HG03095 (cell line): ENCODE measurements around the gene MICAL1.

Experiments used
- ATAC-seq: cut with Tn5 transposase; IDR thresholded peaks from one replicate; pipeline ENCODE4 v1.9.1; 2021; ENCODE audit warnings: moderate library complexity; ENCODE audit not compliant: unreplicated experiment

MICAL1 gene

GRCh38 chr6:109440331-109441068 lies 15.1 kb downstream of the MICAL1 start, which contains the start of the genes PPIL6 and SMPD2:
TSS of gene PPIL6 (minus strand) at chr6:109440628. CDS start at chr6:109440590, 38 bp downstream.
TSS of gene SMPD2 (plus strand) at chr6:109440724. CDS start at chr6:109441122, 398 bp downstream.
- peak; percentile 89 for ATAC-seq

DNA sequence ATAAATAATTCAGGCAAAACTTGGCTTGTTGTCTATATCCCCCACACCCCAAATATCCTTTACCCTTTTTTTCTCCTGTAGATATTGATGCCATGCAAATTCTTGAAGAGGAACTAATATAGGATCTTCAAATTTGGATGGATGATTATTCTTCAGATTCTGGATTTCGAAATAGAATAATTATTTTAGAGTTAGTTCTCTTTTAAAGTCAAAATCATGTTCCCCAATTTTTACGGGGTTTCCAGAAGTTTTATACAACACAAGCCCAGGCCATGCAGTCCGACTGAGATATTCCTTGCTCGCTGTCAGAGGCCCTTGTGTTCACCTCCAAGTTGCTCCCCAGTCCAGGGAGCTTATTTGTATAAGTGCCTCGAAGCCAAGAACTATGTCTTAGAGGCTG lies 19.5 kb downstream of the MICAL1 start:
- no peak for ATAC-seq

GRCh38 chr6:109434456-109434855 lies 21.1 kb downstream of the MICAL1 start:
- ATAC-seq = no peak

DNA sequence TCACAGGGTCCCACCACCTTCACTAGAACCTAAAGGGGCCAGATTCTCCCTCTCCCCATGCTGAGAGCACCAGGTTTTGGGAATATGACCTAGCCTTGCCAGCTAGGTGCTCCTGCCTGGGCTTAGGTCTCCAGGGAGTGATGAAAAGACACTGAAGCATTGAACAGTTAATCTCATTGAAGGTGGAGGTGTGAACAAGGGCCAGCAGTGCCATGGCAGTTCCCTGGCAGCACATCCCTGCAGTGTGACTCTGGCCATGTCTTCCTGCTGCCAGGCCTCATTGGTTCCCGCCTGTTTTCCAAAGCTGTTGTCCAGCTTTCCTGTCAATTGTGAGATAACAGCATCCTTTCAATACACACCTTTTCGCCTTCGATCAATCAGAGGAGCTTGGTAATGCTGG lies 26.1 kb downstream of the MICAL1 start:
- no peak for ATAC-seq

DNA sequence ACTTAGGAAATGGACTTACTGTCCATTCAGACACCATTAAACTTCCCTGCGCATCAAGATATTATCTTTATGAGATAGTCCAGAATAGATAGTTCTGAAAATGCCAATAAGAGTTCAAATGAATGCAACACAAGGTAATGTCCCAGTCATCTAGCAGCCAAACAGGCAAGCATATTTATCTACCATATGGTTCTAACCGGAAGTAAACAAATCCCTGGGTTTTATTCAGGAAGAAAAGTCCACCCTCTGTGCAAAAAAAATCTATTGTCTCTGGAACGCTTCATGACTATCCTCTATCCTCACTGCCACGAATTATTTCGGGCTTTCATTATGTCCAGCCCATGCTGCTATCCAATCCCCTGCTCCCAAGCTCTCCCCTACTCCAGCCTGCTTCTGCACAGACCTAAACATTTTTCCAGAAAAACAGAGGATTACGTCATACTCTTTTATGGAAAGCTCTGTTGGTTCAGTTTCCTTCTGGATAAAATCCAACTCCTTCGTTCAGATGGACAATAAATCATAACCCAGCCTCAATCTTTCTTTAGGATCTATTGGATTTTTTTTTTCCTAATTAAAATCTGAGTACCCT lies 26.6 kb downstream of the MICAL1 start:
- ATAC-seq = no peak

DNA sequence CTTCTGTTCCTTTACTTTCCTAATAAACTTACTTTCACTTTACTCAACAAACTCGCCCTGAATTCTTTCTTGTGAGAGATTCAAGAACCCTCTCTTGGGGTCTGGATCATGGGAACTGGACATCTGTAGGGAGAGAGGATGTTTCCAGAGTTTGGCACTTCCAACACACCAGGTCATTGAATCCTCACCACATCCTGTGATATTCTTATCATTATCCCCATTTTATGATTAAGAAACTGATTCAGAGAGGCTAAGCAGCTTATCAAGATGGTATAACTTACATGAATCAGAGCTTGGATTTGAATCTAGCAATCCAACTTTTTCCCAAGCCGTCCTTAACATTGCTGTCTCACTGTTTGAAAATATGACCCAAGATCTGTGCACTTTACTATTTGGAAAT lies 30.6 kb downstream of the MICAL1 start:
- ATAC-seq = no peak

DNA sequence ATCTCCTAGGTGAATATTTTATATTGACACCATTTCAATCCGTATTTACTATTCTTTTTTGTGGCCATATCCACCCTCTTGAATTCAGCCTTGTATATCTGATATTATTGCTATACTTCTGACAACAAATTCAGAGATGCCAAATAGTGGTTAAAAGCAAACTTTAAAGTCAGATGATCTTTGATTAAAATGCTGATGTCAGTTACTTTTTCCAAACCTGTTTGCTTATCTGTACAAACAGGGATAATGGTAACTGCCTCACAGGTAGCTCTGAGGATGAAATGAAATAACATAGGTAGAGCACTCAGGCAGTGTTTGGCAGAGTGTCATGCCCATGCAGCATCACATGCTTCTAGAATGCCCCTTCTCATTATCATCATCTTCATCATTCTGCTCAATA lies 34.4 kb downstream of the MICAL1 start:
- no peak for ATAC-seq

DNA sequence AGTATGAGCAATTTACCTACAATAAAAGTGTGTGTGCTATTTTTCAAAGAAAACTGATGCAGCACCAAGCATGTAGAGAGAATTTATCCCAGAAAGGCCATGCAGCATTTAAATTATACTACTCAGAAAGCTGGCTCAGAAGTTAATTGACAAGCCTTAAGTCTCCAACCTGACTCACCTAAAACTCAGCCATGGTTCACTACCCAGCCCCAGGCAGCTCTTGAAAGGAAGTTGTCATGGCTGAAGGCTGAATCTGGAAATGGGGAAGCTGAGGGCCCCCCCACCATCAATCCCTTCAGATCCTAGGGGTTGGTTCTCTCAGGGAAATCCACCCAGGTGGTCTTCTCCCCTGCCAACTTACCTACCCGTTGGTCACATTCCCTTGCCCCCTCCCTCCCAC lies 34.8 kb downstream of the MICAL1 start:
- no peak for ATAC-seq

- no peak for ATAC-seq
Measured at GRCh38 chr6:109417646-109418045, 37.9 kb downstream of the MICAL1 start.

DNA sequence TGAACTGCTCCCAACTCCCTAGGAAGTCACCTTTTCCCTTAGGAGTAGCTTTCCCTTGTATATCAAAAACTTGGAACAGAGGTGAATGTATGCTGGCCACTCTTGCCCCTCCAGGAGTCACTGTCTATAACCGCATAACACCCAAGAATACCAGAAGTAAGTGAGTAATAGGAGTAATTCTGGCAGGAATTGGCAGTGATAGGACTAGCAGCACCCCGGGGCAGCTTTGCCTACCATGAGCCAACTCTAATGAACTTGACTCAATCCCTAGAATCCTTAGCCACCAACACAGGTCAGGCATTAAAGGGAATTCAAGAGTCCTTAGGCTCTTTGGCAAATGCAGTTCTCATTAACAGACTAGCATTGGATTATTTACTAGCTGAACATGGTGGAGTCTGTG lies 44.5 kb downstream of the MICAL1 start:
- ATAC-seq = no peak

DNA sequence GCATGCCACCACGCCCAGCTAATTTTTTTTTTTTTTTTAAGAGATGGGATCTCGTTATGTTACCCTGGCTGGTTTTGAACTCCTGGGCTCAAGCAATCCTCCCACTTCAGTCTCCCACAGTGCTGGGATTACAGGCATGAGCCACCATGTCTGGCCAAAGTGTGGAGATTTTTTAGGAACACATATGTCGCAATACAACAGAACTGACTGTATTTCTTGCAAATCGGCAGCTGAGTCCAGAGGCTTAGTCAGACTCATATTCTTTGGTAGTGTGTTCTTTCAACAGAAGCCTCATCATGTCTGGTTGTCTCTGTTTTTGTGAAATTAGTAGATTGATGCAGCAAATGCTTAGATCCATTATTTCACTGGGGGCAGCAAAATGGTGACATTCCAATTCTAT lies 49.4 kb downstream of the MICAL1 start:
- no peak for ATAC-seq

- ATAC-seq = no peak
Measured at GRCh38 chr6:109397020-109397419, 58.6 kb downstream of the MICAL1 start.

GRCh38 chr6:109396046-109396718 lies 59.4 kb downstream of the MICAL1 start:
- ATAC-seq = no peak
